IPS DF 4.7 (cell line): ENCODE data around the gene NTRK2.

Source experiments
- DNase-seq: peaks from one replicate; pipeline ENCODE4 v3.0.0-alpha.2; 2013; ENCODE audit warnings: low spot score; ENCODE audit errors: extremely low read depth

The NTRK2 gene

GRCh38 chr9:84846906-84847305 lies 177.4 kb downstream of the NTRK2 start:
- no peak for DNase-seq

GRCh38 chr9:84849049-84849448 lies 179.5 kb downstream of the NTRK2 start:
- no peak for DNase-seq

GRCh38 chr9:84850830-84851392 lies 181.4 kb downstream of the NTRK2 start:
- no peak for DNase-seq

- peak; percentile 85 for DNase-seq
These were observed 182.5 kb downstream of the NTRK2 start for GRCh38 chr9:84851935-84852585.

- no peak for DNase-seq
These were observed 183.2 kb downstream of the NTRK2 start for GRCh38 chr9:84852617-84853301.

- DNase-seq: no peak
These were observed 186.7 kb downstream of the NTRK2 start for GRCh38 chr9:84856181-84856632.

GRCh38 chr9:84857211-84857610 lies 187.7 kb downstream of the NTRK2 start:
- no peak for DNase-seq

GRCh38 chr9:84858364-84858763 lies 188.8 kb downstream of the NTRK2 start:
- no peak for DNase-seq

GRCh38 chr9:84860249-84861115 lies 191.0 kb downstream of the NTRK2 start:
- no peak for DNase-seq

- DNase-seq: no peak
These were observed 191.9 kb downstream of the NTRK2 start for GRCh38 chr9:84861455-84861854.

- DNase-seq: no peak
These were observed 192.8 kb downstream of the NTRK2 start for GRCh38 chr9:84862308-84862707.

- DNase-seq: peak; percentile 87
These were observed 193.3 kb downstream of the NTRK2 start for GRCh38 chr9:84862810-84863287.

- DNase-seq: no peak
These were observed 193.8 kb downstream of the NTRK2 start for GRCh38 chr9:84863372-84863771.

GRCh38 chr9:84866396-84867175 lies 197.1 kb downstream of the NTRK2 start:
- DNase-seq: no peak

- DNase-seq: no peak
These were observed 197.7 kb downstream of the NTRK2 start for GRCh38 chr9:84867186-84867585.

- DNase-seq: no peak
These were observed 199.6 kb downstream of the NTRK2 start for GRCh38 chr9:84869091-84869490.

- DNase-seq: no peak
These were observed 202.5 kb downstream of the NTRK2 start for GRCh38 chr9:84871983-84872382.

GRCh38 chr9:84874022-84874421 lies 204.5 kb downstream of the NTRK2 start:
- no peak for DNase-seq

- DNase-seq: no peak
These were observed 205.1 kb downstream of the NTRK2 start for GRCh38 chr9:84874596-84874995.

GRCh38 chr9:84875193-84875592 lies 205.7 kb downstream of the NTRK2 start:
- DNase-seq: no peak

GRCh38 chr9:84879631-84880030 lies 210.1 kb downstream of the NTRK2 start:
- no peak for DNase-seq
